Caco-2 (cell line): ENCODE measurements around the gene DYNLL1. TPM values are rescaled to one million over a fixed set of nuclear protein-coding genes. Genes with fewer than 3 reads are reported as not detected.

Source experiments
- BruUV-seq: library from RNA; stranded (reverse); fragments of 400-500 nt; replicated peaks from 2 replicates; lab custom pipeline; 2021; lab: Mats Ljungman, UMichigan
- CTCF ChIA-PET: fragments of 300-600 bp; sonication (Branson Sonifier 250); formaldehyde crosslinking; loops from one replicate; lab custom pipeline; 2022; ENCODE audit warnings: antibody characterized with exemption; lab: Charles Lee
- POLR2A ChIA-PET: fragments of 300-600 bp; sonication (Branson Sonifier 250); formaldehyde crosslinking; loops from one replicate; lab custom pipeline; 2022; ENCODE audit warnings: antibody characterized with exemption; lab: Charles Lee
- DNase-seq, 2 experiments: peaks; one replicate each; pipeline versions ENCODE4 v3.0.0 to v3.0.0-alpha.2; 2020 to 2022
- H3K27me3 ChIP-seq: replicated peaks from 2 replicates; pipeline ENCODE4 v1.6.0; 2011; ENCODE audit warnings: low read length; ENCODE audit not compliant: control insufficient read depth, insufficient read depth
- H3K36me3 ChIP-seq: 2 replicates; pipeline ENCODE4 v1.5.1; 2011; ENCODE audit warnings: low read length; ENCODE audit not compliant: control insufficient read depth, insufficient read depth
- H3K4me1 ChIP-seq: fragments of 250-450 bp; sonication (Bioruptor Pico); 2 replicates; pipeline ENCODE4 v1.5.1; 2020; ENCODE audit warnings: mild to moderate bottlenecking
- H3K4me3 ChIP-seq: 2 replicates; pipeline ENCODE4 v1.5.1; 2011; ENCODE audit warnings: low read depth, mild to moderate bottlenecking, control low read depth, low read length
- H3K9me3 ChIP-seq: fragments of 250-450 bp; sonication (Bioruptor Pico); 2 replicates; pipeline ENCODE4 v1.5.1; 2020; ENCODE audit warnings: mild to moderate bottlenecking, moderate library complexity
- H3K27ac Mint-ChIP-seq: one replicate; pipeline ENCODE4 v1.8.0; 2022; ENCODE audit warnings: mixed read lengths; ENCODE audit not compliant: unreplicated experiment
- H3K27me3 Mint-ChIP-seq: one replicate; pipeline ENCODE4 v1.8.0; 2022; ENCODE audit warnings: mixed read lengths; ENCODE audit not compliant: insufficient read depth, unreplicated experiment
- H3K36me3 Mint-ChIP-seq: one replicate; pipeline ENCODE4 v1.8.0; 2022; ENCODE audit warnings: mild to moderate bottlenecking, mixed read lengths; ENCODE audit not compliant: insufficient read depth, unreplicated experiment
- H3K4me1 Mint-ChIP-seq: one replicate; pipeline ENCODE4 v1.8.0; 2022; ENCODE audit warnings: low read depth, mixed read lengths; ENCODE audit not compliant: unreplicated experiment
- H3K4me3 Mint-ChIP-seq: one replicate; pipeline ENCODE4 v1.8.0; 2022; ENCODE audit warnings: mild to moderate bottlenecking, moderate library complexity, mixed read lengths; ENCODE audit not compliant: unreplicated experiment
- H3K9me3 Mint-ChIP-seq: one replicate; pipeline ENCODE4 v1.8.0; 2022; ENCODE audit warnings: mixed read lengths; ENCODE audit not compliant: unreplicated experiment
- intact Hi-C: fragments of 100-400 bp; cut with micrococcal nuclease; formaldehyde crosslinking; loops from one replicate; pipeline ENCODE4 v1.10.0; 2022; ENCODE audit not compliant: unreplicated experiment
- total RNA-seq: library from RNA; stranded (reverse); gene quantifications from 2 replicates; pipeline ENCODE4 v1.2.3, GENCODE V29; 2022
- TF ChIP-seq, protein P1 (sequence below), 2 experiments: fragments of 200-600 bp in 1 of 2; IDR thresholded peaks; 1 replicate in 1 of 2; 2 replicates in 1 of 2; pipeline versions ENCODE4 v1.5.1 to v1.8.0; 2011 to 2022; ENCODE audit warnings: antibody characterized with exemption in 1 of 2, control low read depth in 1 of 2, inconsistent platforms in 1 of 2, low read depth in 1 of 2, low read length in 1 of 2, mild to moderate bottlenecking in 1 of 2, moderate library complexity in 1 of 2; ENCODE audit not compliant: insufficient read depth in 1 of 2, severe bottlenecking in 1 of 2, unreplicated experiment in 1 of 2

Gene DYNLL1
- total RNA-seq, 1 experiment from 2014 or later = 324 TPM

DNA sequence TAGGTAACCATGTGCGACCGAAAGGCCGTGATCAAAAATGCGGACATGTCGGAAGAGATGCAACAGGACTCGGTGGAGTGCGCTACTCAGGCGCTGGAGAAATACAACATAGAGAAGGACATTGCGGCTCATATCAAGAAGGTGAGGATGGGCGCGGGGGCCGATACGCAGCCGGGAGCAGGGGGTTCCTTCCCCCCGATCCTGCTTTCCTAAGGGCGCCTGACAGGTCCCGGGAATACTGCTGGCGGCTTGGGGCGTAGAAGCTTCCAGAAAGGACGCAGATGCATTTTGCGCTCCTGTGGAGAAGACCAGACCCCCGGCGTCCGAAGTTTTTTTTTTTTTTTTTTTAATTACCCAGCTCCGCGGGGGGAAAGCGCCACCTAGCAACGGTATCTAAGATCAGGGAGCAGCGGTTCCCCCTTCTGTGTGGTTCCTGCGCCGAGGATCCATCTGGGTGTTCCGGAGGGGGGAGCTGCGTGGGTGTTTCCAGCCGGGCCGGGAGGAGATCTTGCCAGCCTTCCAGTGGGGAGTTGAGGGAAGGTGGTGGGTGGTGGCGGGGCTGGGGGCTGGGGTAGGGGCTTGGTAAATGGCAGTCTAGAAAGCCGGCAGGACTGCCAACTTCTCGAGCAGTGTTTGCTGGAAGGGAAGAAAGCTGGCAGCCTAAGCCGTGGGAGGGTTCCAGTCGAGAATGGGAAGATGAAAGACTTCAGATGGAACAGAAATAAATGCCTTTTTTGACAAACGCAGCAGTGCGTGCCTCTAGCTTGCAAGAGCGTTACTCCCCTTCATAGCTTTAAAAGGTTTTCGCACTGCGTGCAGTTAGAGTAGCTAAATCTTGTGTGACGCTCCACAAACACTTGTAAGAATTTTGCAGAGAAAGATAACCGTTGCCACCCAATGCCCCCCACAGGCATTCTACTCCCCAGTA lies 764 bp downstream of the DYNLL1 start:
- Mint-ChIP-seq H3K36me3 (peaks cover 46% of the 10 kb centered on the region), H3K9me3 (no peaks in the 10 kb centered on the region), H3K4me3 (peak overlapping the region; percentile 96), H3K4me1 (peaks cover 19% of the 10 kb centered on the region), H3K27me3 (no peaks in the 10 kb centered on the region), H3K27ac (peak overlapping the region; percentile 80)
- DNase-seq = peak in 1 of 2 experiments; percentile 45
- no TSS peak for BruUV-seq
- ChIA-PET POLR2A (interaction anchor here (0.5 to 2.4 kb wide), 13 partner anchors 10 to 701 kb away, joined by 3 to 17 read pairs (median 4); partner anchors contain the start of genes COQ5, POP5 and UNC119B), CTCF (interaction anchor here (0.5 to 2.1 kb wide), 13 partner anchors 27 to 195 kb away, joined by 3 to 6 read pairs (median 4); partner anchors contain the start of genes COQ5, MLEC, POP5 and SIRT4)
- TF ChIP-seq, protein P1, sequence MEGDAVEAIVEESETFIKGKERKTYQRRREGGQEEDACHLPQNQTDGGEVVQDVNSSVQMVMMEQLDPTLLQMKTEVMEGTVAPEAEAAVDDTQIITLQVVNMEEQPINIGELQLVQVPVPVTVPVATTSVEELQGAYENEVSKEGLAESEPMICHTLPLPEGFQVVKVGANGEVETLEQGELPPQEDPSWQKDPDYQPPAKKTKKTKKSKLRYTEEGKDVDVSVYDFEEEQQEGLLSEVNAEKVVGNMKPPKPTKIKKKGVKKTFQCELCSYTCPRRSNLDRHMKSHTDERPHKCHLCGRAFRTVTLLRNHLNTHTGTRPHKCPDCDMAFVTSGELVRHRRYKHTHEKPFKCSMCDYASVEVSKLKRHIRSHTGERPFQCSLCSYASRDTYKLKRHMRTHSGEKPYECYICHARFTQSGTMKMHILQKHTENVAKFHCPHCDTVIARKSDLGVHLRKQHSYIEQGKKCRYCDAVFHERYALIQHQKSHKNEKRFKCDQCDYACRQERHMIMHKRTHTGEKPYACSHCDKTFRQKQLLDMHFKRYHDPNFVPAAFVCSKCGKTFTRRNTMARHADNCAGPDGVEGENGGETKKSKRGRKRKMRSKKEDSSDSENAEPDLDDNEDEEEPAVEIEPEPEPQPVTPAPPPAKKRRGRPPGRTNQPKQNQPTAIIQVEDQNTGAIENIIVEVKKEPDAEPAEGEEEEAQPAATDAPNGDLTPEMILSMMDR (IDR thresholded peaks at IDR 0.05; ENCODE audit: insufficient read depth in 1 of 2, low read depth in 1 of 2, low read length in 1 of 2, severe bottlenecking in 1 of 2, unreplicated experiment in 1 of 2) = peak in 1 of 2 experiments; percentile 29
- Histone ChIP-seq H3K36me3 (peaks cover 1% of the 10 kb centered on the region; the same call in 1 of the 2 replicates), H3K27me3 (no peaks in the 10 kb centered on the region), H3K9me3 (no peaks in the 10 kb centered on the region), H3K4me3 (peak overlapping the region; percentile 80), H3K4me1 (peaks cover 17% of the 10 kb centered on the region)
- intact Hi-C loops = loop anchor here (1.0 kb wide), 1 partner anchor 27 kb away; the partner anchor contains the start of gene SRSF9

DNA sequence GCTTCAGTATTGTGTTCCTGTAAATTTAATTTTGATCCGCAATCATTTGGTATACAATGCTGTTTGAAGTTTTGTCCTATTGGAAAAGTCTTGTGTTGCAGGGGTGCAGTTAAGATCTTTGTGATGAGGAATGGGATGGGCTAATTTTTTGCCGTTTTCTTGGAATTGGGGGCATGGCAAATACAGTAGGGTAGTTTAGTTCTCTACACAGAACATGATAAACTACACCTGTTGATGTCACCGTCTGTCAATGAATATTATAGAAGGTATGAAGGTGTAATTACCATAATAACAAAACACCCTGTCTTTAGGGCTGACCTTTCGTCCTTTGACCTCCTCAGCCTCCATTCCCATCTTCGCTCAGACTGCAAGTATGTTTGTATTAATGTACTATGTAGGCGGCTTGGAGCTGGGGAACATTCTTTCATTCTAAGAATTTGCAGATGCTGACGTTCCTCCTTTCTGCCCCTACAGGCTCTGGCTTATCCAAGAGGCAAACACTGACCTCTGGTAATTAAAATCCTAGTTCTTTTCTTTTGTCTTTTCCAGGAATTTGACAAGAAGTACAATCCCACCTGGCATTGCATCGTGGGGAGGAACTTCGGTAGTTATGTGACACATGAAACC lies 1.7 kb downstream of the DYNLL1 start:
- Histone ChIP-seq H3K4me1 (peaks cover 17% of the 10 kb centered on the region), H3K36me3 (peaks cover 1% of the 10 kb centered on the region; the same call in 1 of the 2 replicates), H3K27me3 (no peaks in the 10 kb centered on the region), H3K4me3 (peak overlapping the region; percentile 80), H3K9me3 (no peaks in the 10 kb centered on the region)
- POLR2A ChIA-PET = interaction anchor here (0.6 to 2.4 kb wide), 2 partner anchors 32 to 83 kb away, joined by 3 to 17 read pairs; partner anchors contain the start of genes COQ5 and POP5
- peaks cover 46% of the 10 kb centered on the region for H3K36me3 Mint-ChIP-seq
- no TSS peak for BruUV-seq
- peaks cover 19% of the 10 kb centered on the region for H3K4me1 Mint-ChIP-seq
- no peaks in the 10 kb centered on the region for H3K9me3 Mint-ChIP-seq
- no peaks in the 10 kb centered on the region for H3K27me3 Mint-ChIP-seq
- CTCF ChIA-PET = interaction anchor here (1.0 to 1.6 kb wide), 3 partner anchors 31 to 189 kb away, joined by 3 to 6 read pairs (median 3); partner anchors contain the start of genes COQ5 and MLEC
- peak overlapping the region; percentile 80 for H3K27ac Mint-ChIP-seq
- DNase-seq = no peak
- TF ChIP-seq, protein P1 (IDR thresholded peaks at IDR 0.05; ENCODE audit: insufficient read depth in 1 of 2, low read depth in 1 of 2, low read length in 1 of 2, severe bottlenecking in 1 of 2, unreplicated experiment in 1 of 2) = no peak
- intact Hi-C loops = no loop called here
- peak overlapping the region; percentile 96 for H3K4me3 Mint-ChIP-seq
